Cardiac muscle cell (in vitro differentiated cells and primary cell): ENCODE measurements around the gene OR2T2. TPM values are rescaled to one million over a fixed set of nuclear protein-coding genes. Genes with fewer than 3 reads are reported as not detected.
"Not testable (repeated sequence)": the region's sequence is repeated elsewhere in the genome, so short reads cannot be mapped to it uniquely, and the experiment has no call there.

Experiments
- DNase-seq, 2 donors: peaks; one replicate each; pipeline versions ENCODE4 v3.0.0 to v3.0.0-alpha.2; 2010 to 2017; ENCODE audit warnings: low read depth in 1 of 2, low spot score in 1 of 2
- H3K27ac ChIP-seq: fragments of 200-600 bp; sonication (generic); 2 replicates; pipeline ENCODE4 v1.5.1; 2016
- H3K27me3 ChIP-seq: fragments of 200-600 bp; sonication (generic); 2 replicates; pipeline ENCODE4 v1.6.0; 2016; ENCODE audit warnings: control low read depth
- H3K36me3 ChIP-seq: fragments of 200-600 bp; sonication (generic); 2 replicates; pipeline ENCODE4 v1.5.1; 2016; ENCODE audit warnings: control low read depth
- H3K4me1 ChIP-seq: fragments of 200-600 bp; sonication (generic); 2 replicates; pipeline ENCODE4 v1.8.1; 2017; ENCODE audit warnings: low read depth, mild to moderate bottlenecking, mixed run types
- H3K4me3 ChIP-seq: fragments of 200-600 bp; sonication (generic); 2 replicates; pipeline ENCODE4 v1.5.1; 2016; ENCODE audit warnings: mild to moderate bottlenecking
- H3K9me3 ChIP-seq: fragments of 200-600 bp; sonication (generic); 2 replicates; pipeline ENCODE4 v1.5.1; 2017; ENCODE audit warnings: low read depth, mild to moderate bottlenecking, control low read depth
- polyA plus RNA-seq: library from polyadenylated mRNA; unstranded; fragments of >200 nt; fragmentation: Nextera tagmentation; extraction: Ambion mirVana; gene quantifications from 2 replicates; pipeline ENCODE4 v1.2.1, GENCODE V29; 2016
- total RNA-seq: library from RNA; depleted of rRNA; stranded (reverse); fragments of >200 nt; gene quantifications from 2 replicates; pipeline ENCODE4 v1.2.3, GENCODE V29; 2016
- TF ChIP-seq, protein P1 (sequence below): IDR thresholded peaks from 2 replicates; pipeline ENCODE4 v1.5.1; 2012; ENCODE audit warnings: low read depth, mild to moderate bottlenecking, low read length

The OR2T2 gene
- total and polyA plus RNA-seq, 2 experiments from 2014 or later = not detected

- H3K36me3 ChIP-seq, H3K27me3 ChIP-seq, DNase-seq, H3K27ac ChIP-seq, H3K9me3 ChIP-seq, H3K4me3 ChIP-seq, H3K4me1 ChIP-seq: not testable (repeated sequence)
Observed at GRCh38 chr1:248448409-248449074, 3.1 kb downstream of the OR2T2 start.

DNA sequence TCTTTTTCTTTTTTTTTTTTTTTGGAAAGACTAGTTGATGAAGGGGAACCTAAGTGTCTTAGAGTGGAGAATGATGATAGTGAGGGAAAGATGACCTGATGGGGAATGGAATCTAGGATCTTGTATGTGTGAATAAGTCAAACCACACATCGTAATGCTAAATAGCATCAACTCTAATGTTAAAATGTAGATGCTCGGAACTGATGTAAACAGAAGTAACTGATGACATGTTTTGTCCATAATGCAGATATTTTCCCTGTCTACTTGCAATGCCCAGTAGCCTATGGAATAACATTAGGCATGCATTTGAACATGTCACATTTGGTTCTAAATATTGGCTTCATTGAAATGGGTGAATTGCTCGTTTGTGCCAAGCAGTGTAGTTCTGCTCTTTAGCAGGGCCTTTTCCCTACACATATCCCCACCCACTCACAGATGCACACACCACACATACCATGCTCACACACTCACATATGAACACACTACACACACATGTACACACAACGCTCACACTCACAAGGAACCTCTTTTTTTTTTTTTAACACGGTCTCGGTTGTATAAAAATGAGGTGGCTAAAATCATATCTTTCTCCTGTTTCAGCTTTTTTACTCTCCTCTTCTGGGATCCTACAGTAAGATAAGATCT, 4.5 kb downstream of the OR2T2 start:
- H3K4me1 ChIP-seq, H3K4me3 ChIP-seq, H3K36me3 ChIP-seq, DNase-seq, H3K27me3 ChIP-seq, H3K9me3 ChIP-seq, H3K27ac ChIP-seq: not testable (repeated sequence)

- not testable (repeated sequence) for DNase-seq, H3K36me3 ChIP-seq, H3K27me3 ChIP-seq, H3K4me3 ChIP-seq, H3K27ac ChIP-seq, H3K4me1 ChIP-seq, H3K9me3 ChIP-seq
Observed at GRCh38 chr1:248450466-248451145, 5.2 kb downstream of the OR2T2 start.

- H3K36me3 ChIP-seq, H3K4me1 ChIP-seq, H3K9me3 ChIP-seq, DNase-seq, H3K27ac ChIP-seq, H3K27me3 ChIP-seq, H3K4me3 ChIP-seq: not testable (repeated sequence)
Observed at GRCh38 chr1:248453619-248454018, 8.2 kb downstream of the OR2T2 start.

DNA sequence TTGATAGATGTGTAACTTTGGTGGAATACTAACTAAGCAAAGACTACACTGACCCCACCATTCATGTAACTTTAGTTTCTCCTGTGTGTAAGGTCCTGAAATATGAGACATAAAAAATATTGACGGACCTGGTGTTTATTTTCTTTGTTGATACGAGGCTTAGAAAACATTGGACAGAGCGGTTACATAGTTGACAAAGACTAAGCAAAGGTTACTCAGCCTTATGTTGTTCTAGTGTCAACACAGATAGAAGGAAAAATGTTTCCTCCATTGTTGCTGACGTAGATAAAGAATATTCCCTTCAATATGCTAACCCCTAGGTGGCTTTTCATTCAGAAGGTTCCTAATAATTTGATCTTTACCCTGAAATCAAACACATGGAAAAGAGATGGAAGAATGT, 9.6 kb downstream of the OR2T2 start:
- not testable (repeated sequence) for H3K4me1 ChIP-seq, H3K27me3 ChIP-seq, H3K4me3 ChIP-seq, H3K9me3 ChIP-seq, H3K36me3 ChIP-seq, H3K27ac ChIP-seq, DNase-seq

- H3K4me3 ChIP-seq, H3K4me1 ChIP-seq, H3K27ac ChIP-seq, H3K9me3 ChIP-seq, H3K27me3 ChIP-seq, H3K36me3 ChIP-seq, DNase-seq: not testable (repeated sequence)
Observed at GRCh38 chr1:248456635-248457034, 11.2 kb downstream of the OR2T2 start.

GRCh38 chr1:248459117-248459516, 13.7 kb downstream of the OR2T2 start:
- H3K9me3 ChIP-seq, H3K4me3 ChIP-seq, H3K4me1 ChIP-seq, H3K27me3 ChIP-seq, H3K36me3 ChIP-seq, H3K27ac ChIP-seq, DNase-seq: not testable (repeated sequence)

- DNase-seq = no peak
- no peaks in the 10 kb centered on the region for H3K27me3 ChIP-seq
Observed at GRCh38 chr1:248471154-248471553, 25.7 kb downstream of the OR2T2 start.

DNA sequence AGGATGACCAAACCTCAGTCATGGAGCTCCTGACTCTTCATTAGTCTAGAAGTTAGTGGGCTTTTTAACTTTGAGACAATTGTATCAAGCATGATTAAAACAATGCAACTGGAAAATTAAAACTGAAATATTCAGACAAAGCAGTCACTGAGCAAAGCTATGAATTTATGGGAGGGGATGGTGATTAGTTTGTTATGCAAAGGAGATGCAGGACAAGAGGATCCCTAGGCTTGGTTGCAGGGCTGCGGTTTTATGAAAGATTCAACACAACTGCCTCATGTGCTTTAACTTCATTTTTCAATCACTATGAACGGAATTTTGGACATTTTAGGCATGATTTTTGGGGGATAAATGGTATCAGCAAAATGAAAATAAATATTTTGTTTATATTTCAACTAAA, 26.7 kb downstream of the OR2T2 start:
- not testable (repeated sequence) for DNase-seq, H3K4me3 ChIP-seq, H3K36me3 ChIP-seq, H3K27ac ChIP-seq, H3K4me1 ChIP-seq, H3K9me3 ChIP-seq, H3K27me3 ChIP-seq

More at GRCh38 chr1:248471154-248471553, 25.7 kb downstream of the OR2T2 start:
- no peaks in the 10 kb centered on the region for H3K4me1 ChIP-seq
- no peak overlapping the region for H3K4me3 ChIP-seq
- H3K27ac ChIP-seq = no peak overlapping the region
- H3K9me3 ChIP-seq = no peaks in the 10 kb centered on the region
- no peaks in the 10 kb centered on the region for H3K36me3 ChIP-seq
- TF ChIP-seq, protein P1, sequence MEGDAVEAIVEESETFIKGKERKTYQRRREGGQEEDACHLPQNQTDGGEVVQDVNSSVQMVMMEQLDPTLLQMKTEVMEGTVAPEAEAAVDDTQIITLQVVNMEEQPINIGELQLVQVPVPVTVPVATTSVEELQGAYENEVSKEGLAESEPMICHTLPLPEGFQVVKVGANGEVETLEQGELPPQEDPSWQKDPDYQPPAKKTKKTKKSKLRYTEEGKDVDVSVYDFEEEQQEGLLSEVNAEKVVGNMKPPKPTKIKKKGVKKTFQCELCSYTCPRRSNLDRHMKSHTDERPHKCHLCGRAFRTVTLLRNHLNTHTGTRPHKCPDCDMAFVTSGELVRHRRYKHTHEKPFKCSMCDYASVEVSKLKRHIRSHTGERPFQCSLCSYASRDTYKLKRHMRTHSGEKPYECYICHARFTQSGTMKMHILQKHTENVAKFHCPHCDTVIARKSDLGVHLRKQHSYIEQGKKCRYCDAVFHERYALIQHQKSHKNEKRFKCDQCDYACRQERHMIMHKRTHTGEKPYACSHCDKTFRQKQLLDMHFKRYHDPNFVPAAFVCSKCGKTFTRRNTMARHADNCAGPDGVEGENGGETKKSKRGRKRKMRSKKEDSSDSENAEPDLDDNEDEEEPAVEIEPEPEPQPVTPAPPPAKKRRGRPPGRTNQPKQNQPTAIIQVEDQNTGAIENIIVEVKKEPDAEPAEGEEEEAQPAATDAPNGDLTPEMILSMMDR = no peak

- H3K4me3 ChIP-seq = not testable (repeated sequence)
Observed at GRCh38 chr1:248473051-248473450, 27.6 kb downstream of the OR2T2 start, which contains the start of gene OR2T3. Gene OR2T3, plus strand, starts transcription at chr1:248473351. Its CDS starts 0 bp downstream, at chr1:248473351.

GRCh38 chr1:248475660-248476059, 30.2 kb downstream of the OR2T2 start:
- H3K27me3 ChIP-seq, H3K36me3 ChIP-seq, H3K27ac ChIP-seq, H3K4me3 ChIP-seq, H3K9me3 ChIP-seq, H3K4me1 ChIP-seq, DNase-seq: not testable (repeated sequence)

More at GRCh38 chr1:248473051-248473450, 27.6 kb downstream of the OR2T2 start, which contains the start of gene OR2T3:
- H3K4me1 ChIP-seq, H3K27me3 ChIP-seq, H3K36me3 ChIP-seq, H3K9me3 ChIP-seq, H3K27ac ChIP-seq, DNase-seq: not testable (repeated sequence)

DNA sequence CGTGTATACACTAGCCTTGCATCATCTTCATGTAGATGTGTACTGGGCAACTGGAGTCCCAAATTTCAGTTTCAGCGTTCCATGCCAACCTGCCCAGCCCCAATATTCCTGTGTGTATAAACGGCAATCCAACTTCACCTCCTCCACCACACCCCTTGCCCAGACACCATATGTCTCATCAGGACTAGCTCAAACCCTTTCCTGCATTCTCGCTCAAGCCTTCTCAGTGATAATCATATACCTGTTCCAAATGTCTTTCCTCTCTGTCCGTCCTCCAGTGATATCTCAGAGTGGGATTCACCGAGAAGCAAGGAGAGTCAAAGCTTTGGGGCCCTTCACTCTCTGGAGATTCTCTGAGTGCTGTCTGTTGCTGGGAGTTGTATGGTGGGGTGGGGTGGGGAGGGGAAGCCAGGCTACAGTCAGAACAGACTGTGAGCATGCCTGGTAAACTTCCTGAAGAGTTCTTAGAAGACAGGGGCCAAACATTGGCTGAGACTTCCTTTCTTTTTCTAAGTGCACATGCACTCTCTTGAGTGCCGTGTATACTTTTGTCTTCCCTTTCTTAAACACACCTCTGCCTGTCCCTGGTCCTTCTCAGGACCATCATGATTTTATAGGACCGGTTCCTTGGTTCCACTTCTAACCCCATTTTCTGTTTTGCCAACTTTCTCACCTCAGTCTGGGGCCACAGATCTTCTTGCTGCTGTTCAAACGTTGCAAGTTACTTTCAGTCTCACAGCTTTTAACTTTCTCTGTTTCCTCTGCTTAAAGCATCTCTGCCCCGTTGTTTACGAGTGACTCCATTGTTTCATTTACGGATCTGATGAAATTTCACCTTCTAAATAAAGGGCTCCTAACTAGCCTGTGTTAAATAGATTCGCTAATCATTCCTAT, 36.5 kb downstream of the OR2T2 start:
- not testable (repeated sequence) for H3K36me3 ChIP-seq, DNase-seq, H3K4me3 ChIP-seq, H3K27ac ChIP-seq, H3K4me1 ChIP-seq, H3K27me3 ChIP-seq, H3K9me3 ChIP-seq
